ENCODE results near the gene DPH2.

GRCh38 chr1:43945674-43946235 lies 24.1 kb upstream of the DPH2 start:
- TF ChIP-seq POLR2A (IDR thresholded peaks at IDR 0.05) (no peak), CTCF (IDR thresholded peaks at IDR 0.05) (no peak)

Data from right lobe of liver (tissue), 4 donors.